ENCODE results near the gene MYH11.

Gene MYH11

GRCh38 chr16:15747937-15748336 lies 108.9 kb downstream of the MYH11 start:
- no peak overlapping the region for H3K4me3 ChIP-seq (ENCODE audit: low read depth, low read length)
- TF ChIP-seq CTCF (IDR thresholded peaks at IDR 0.05; ENCODE audit: borderline replicate concordance, insufficient read depth, low read depth, low read length): no peak

- TF ChIP-seq CTCF (IDR thresholded peaks at IDR 0.05; ENCODE audit: borderline replicate concordance, insufficient read depth, low read depth, low read length): no peak
- H3K4me3 ChIP-seq (ENCODE audit: low read depth, low read length): no peak overlapping the region
Observed at GRCh38 chr16:15746332-15746731, 110.5 kb downstream of the MYH11 start.

GRCh38 chr16:15743657-15744056 lies 113.2 kb downstream of the MYH11 start:
- no peak for TF ChIP-seq CTCF (IDR thresholded peaks at IDR 0.05; ENCODE audit: borderline replicate concordance, insufficient read depth, low read depth, low read length)
- no peak overlapping the region for H3K4me3 ChIP-seq (ENCODE audit: low read depth, low read length)

- no peak overlapping the region for H3K4me3 ChIP-seq (ENCODE audit: low read depth, low read length)
- TF ChIP-seq CTCF (IDR thresholded peaks at IDR 0.05; ENCODE audit: borderline replicate concordance, insufficient read depth, low read depth, low read length): no peak
Observed at GRCh38 chr16:15742716-15743115, 114.1 kb downstream of the MYH11 start.

- no peak for TF ChIP-seq CTCF (IDR thresholded peaks at IDR 0.05; ENCODE audit: borderline replicate concordance, insufficient read depth, low read depth, low read length)
- H3K4me3 ChIP-seq (ENCODE audit: low read depth, low read length): no peak overlapping the region
Observed at GRCh38 chr16:15741207-15741871, 115.5 kb downstream of the MYH11 start.

- no peak overlapping the region for H3K4me3 ChIP-seq (ENCODE audit: low read depth, low read length)
- TF ChIP-seq CTCF (IDR thresholded peaks at IDR 0.05; ENCODE audit: borderline replicate concordance, insufficient read depth, low read depth, low read length): no peak
Observed at GRCh38 chr16:15739950-15740349, 116.9 kb downstream of the MYH11 start.

GRCh38 chr16:15739464-15739863 lies 117.4 kb downstream of the MYH11 start:
- H3K4me3 ChIP-seq (ENCODE audit: low read depth, low read length): no peak overlapping the region
- TF ChIP-seq CTCF (IDR thresholded peaks at IDR 0.05; ENCODE audit: borderline replicate concordance, insufficient read depth, low read depth, low read length): no peak

All from GM12875 (cell line).